Liver (tissue), 3 donors: ENCODE measurements around the gene CUL3.

ENCODE experiments used
- RAD21 ChIP-seq, 2 donors: IDR thresholded peaks; 2 replicates each; pipeline ENCODE4 v1.6.1; 2016; ENCODE audit warnings: antibody characterized with exemption in 2 of 2, mild to moderate bottlenecking in 2 of 2
- TF ChIP-seq, protein P1 (sequence below): fragments of 150-350 bp; IDR thresholded peaks from 2 replicates; pipeline ENCODE4 v1.5.1; 2017; ENCODE audit warnings: improper control_type of control experiment, low read depth, low read length; ENCODE audit not compliant: missing input control
- donor health status: healthy.
- donor health status: healthy.

- TF ChIP-seq, protein P1, sequence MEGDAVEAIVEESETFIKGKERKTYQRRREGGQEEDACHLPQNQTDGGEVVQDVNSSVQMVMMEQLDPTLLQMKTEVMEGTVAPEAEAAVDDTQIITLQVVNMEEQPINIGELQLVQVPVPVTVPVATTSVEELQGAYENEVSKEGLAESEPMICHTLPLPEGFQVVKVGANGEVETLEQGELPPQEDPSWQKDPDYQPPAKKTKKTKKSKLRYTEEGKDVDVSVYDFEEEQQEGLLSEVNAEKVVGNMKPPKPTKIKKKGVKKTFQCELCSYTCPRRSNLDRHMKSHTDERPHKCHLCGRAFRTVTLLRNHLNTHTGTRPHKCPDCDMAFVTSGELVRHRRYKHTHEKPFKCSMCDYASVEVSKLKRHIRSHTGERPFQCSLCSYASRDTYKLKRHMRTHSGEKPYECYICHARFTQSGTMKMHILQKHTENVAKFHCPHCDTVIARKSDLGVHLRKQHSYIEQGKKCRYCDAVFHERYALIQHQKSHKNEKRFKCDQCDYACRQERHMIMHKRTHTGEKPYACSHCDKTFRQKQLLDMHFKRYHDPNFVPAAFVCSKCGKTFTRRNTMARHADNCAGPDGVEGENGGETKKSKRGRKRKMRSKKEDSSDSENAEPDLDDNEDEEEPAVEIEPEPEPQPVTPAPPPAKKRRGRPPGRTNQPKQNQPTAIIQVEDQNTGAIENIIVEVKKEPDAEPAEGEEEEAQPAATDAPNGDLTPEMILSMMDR: no peak
- TF ChIP-seq RAD21 (IDR thresholded peaks at IDR 0.05): no peak
Observed at GRCh38 chr2:224628416-224628815, 43.3 kb upstream of the CUL3 start.
